HepG2 (cell line): ENCODE measurements around the gene TOPBP1. TPM values are rescaled to one million over a fixed set of nuclear protein-coding genes. Genes with fewer than 3 reads are reported as not detected.

Source experiments
- ARNTL ChIP-seq: sonication (generic); formaldehyde crosslinking; IDR thresholded peaks from 2 replicates; pipeline ENCODE4 v1.4.0; 2020; ENCODE audit warnings: mild to moderate bottlenecking, missing genetic modification reagents
- EEA1 ChIP-seq: sonication (generic); formaldehyde crosslinking; IDR thresholded peaks from 2 replicates; pipeline ENCODE4 v1.5.1; 2020; ENCODE audit warnings: mild to moderate bottlenecking, missing genetic modification reagents, borderline replicate concordance
- ERF ChIP-seq: IDR thresholded peaks from 2 replicates; pipeline ENCODE4 v1.6.1; 2018; ENCODE audit warnings: missing biosample characterization, missing genetic modification reagents
- FOXA3 ChIP-seq: IDR thresholded peaks from 2 replicates; pipeline ENCODE4 v1.6.1; 2016; ENCODE audit warnings: missing genetic modification reagents, missing compliant biosample characterization
- FOXO1 ChIP-seq: sonication (generic); formaldehyde crosslinking; IDR thresholded peaks from 2 replicates; pipeline ENCODE4 v1.4.0; 2020; ENCODE audit warnings: missing genetic modification reagents
- MBNL3 ChIP-seq: fragments of 250-450 bp; sonication (Bioruptor Pico); conservative IDR thresholded peaks from 2 replicates; pipeline ENCODE4 v1.8.0; 2022; ENCODE audit warnings: mild to moderate bottlenecking, inconsistent platforms
- NFYC ChIP-seq: IDR thresholded peaks from 2 replicates; pipeline ENCODE4 v1.6.1; 2016; ENCODE audit warnings: missing genetic modification reagents, missing compliant biosample characterization
- SATB2 ChIP-seq: sonication (generic); formaldehyde crosslinking; IDR thresholded peaks from 2 replicates; pipeline ENCODE4 v1.5.0; 2020; ENCODE audit warnings: missing genetic modification reagents
- ZBTB3 ChIP-seq: sonication (generic); formaldehyde crosslinking; IDR thresholded peaks from 2 replicates; pipeline ENCODE4 v1.4.0; 2020; ENCODE audit warnings: low read depth, mild to moderate bottlenecking, moderate library complexity, missing genetic modification reagents, borderline replicate concordance
- ZFP82 ChIP-seq: sonication (generic); formaldehyde crosslinking; IDR thresholded peaks from 2 replicates; pipeline ENCODE4 v1.5.1; 2020; ENCODE audit warnings: mild to moderate bottlenecking, missing genetic modification reagents, borderline replicate concordance
- ZNF160 ChIP-seq: sonication (generic); formaldehyde crosslinking; IDR thresholded peaks from 2 replicates; pipeline ENCODE4 v1.8.0; 2022; ENCODE audit warnings: mild to moderate bottlenecking, inconsistent platforms, missing genetic modification reagents
- ZNF589 ChIP-seq: sonication (generic); formaldehyde crosslinking; conservative IDR thresholded peaks from 2 replicates; pipeline ENCODE4 v1.8.0; 2022; ENCODE audit warnings: mild to moderate bottlenecking, moderate library complexity, missing genetic modification reagents
- ZNF672 ChIP-seq: sonication (generic); formaldehyde crosslinking; IDR thresholded peaks from 2 replicates; pipeline ENCODE4 v1.8.1; 2022; ENCODE audit warnings: missing genetic modification reagents
- ZNF713 ChIP-seq: sonication (generic); formaldehyde crosslinking; IDR thresholded peaks from 2 replicates; pipeline ENCODE4 v1.4.0; 2020; ENCODE audit warnings: mild to moderate bottlenecking, missing genetic modification reagents
- ZNF749 ChIP-seq: sonication (generic); formaldehyde crosslinking; IDR thresholded peaks from 2 replicates; pipeline ENCODE4 v1.8.0; 2022; ENCODE audit warnings: mild to moderate bottlenecking, missing genetic modification reagents, moderate library complexity, borderline replicate concordance
- polyA plus RNA-seq, 8 experiments: library from polyadenylated mRNA; depleted of rRNA in 3 of 8; stranded (reverse) in 7 of 8; unstranded in 1 of 8; fragments of >200 nt; fragmentation: Illumina TruSeq in 4 of 8; extraction: Trizol in 4 of 8; gene quantifications; 2 replicates each; pipeline versions ENCODE4 v1.2.1 to v1.2.3, GENCODE V29; 2011 to 2016; ENCODE audit warnings: low read depth in 4 of 8, missing spikeins in 1 of 8, mixed read lengths in 1 of 8; ENCODE audit not compliant: insufficient read depth in 1 of 8
- total RNA-seq, 5 experiments: library from RNA; depleted of rRNA; stranded (reverse); fragments of >200 nt; fragmentation: Illumina TruSeq; extraction: Trizol; gene quantifications; 2 replicates each; pipeline ENCODE4 v1.2.3, GENCODE V29; 2016; ENCODE audit warnings: low read depth in 1 of 5
- TF ChIP-seq, protein P1 (sequence below): sonication (generic); formaldehyde crosslinking; IDR thresholded peaks from 2 replicates; pipeline ENCODE4 v1.9.0; 2022; ENCODE audit warnings: low read depth, missing genetic modification reagents
- TF ChIP-seq, protein P2 (sequence below): sonication (generic); formaldehyde crosslinking; IDR thresholded peaks from 2 replicates; pipeline ENCODE4 v1.4.0; 2020; ENCODE audit warnings: missing genetic modification reagents, mild to moderate bottlenecking, borderline replicate concordance
- TF ChIP-seq, protein P3 (sequence below): IDR thresholded peaks from 2 replicates; pipeline ENCODE4 v1.6.1; 2016; ENCODE audit warnings: low read depth, missing genetic modification reagents, missing compliant biosample characterization
- TF ChIP-seq, protein P4 (sequence below): IDR thresholded peaks from 2 replicates; pipeline ENCODE4 v1.6.1; 2016; ENCODE audit warnings: low read depth, control low read depth

The TOPBP1 gene
- total and polyA plus RNA-seq, 2 of the 13 experiments (the other 11 are each of a cell fraction or from before 2014, with no cell fraction given), result 24.3 to 42.9 TPM

GRCh38 chr3:133703915-133704314, 42.2 kb upstream of the TOPBP1 start (continued):
- TF ChIP-seq FOXO1 (peak; percentile 90), NFYC (no peak), ZNF160 (CRISPR knock-in tag) (no peak), ARNTL (CRISPR knock-in tag) (peak; percentile 49; the same call in 1 of the 2 replicates), ZNF589 (CRISPR knock-in tag) (no peak), SATB2 (CRISPR knock-in tag) (no peak), ZNF749 (no peak), MBNL3 (CRISPR knock-in tag) (no peak), ZNF713 (CRISPR knock-in tag) (no peak; the same call in 1 of the 2 replicates), FOXA3 (CRISPR knock-in tag) (peak; percentile 97), ZFP82 (CRISPR knock-in tag) (no peak), ERF (CRISPR knock-in tag) (peak; percentile 47; the same call in 1 of the 2 replicates), ZBTB3 (no peak), ZNF672 (CRISPR knock-in tag) (no peak), EEA1 (CRISPR knock-in tag) (no peak)
- TF ChIP-seq, protein P1, sequence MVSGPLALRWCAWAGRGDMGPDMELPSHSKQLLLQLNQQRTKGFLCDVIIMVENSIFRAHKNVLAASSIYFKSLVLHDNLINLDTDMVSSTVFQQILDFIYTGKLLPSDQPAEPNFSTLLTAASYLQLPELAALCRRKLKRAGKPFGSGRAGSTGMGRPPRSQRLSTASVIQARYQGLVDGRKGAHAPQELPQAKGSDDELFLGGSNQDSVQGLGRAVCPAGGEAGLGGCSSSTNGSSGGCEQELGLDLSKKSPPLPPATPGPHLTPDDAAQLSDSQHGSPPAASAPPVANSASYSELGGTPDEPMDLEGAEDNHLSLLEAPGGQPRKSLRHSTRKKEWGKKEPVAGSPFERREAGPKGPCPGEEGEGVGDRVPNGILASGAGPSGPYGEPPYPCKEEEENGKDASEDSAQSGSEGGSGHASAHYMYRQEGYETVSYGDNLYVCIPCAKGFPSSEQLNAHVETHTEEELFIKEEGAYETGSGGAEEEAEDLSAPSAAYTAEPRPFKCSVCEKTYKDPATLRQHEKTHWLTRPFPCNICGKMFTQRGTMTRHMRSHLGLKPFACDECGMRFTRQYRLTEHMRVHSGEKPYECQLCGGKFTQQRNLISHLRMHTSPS (CRISPR knock-in tag), result peak; percentile 43; the same call in 1 of the 2 replicates
- TF ChIP-seq, protein P2, sequence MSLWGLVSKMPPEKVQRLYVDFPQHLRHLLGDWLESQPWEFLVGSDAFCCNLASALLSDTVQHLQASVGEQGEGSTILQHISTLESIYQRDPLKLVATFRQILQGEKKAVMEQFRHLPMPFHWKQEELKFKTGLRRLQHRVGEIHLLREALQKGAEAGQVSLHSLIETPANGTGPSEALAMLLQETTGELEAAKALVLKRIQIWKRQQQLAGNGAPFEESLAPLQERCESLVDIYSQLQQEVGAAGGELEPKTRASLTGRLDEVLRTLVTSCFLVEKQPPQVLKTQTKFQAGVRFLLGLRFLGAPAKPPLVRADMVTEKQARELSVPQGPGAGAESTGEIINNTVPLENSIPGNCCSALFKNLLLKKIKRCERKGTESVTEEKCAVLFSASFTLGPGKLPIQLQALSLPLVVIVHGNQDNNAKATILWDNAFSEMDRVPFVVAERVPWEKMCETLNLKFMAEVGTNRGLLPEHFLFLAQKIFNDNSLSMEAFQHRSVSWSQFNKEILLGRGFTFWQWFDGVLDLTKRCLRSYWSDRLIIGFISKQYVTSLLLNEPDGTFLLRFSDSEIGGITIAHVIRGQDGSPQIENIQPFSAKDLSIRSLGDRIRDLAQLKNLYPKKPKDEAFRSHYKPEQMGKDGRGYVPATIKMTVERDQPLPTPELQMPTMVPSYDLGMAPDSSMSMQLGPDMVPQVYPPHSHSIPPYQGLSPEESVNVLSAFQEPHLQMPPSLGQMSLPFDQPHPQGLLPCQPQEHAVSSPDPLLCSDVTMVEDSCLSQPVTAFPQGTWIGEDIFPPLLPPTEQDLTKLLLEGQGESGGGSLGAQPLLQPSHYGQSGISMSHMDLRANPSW (CRISPR knock-in tag), result no peak
- TF ChIP-seq, protein P3, sequence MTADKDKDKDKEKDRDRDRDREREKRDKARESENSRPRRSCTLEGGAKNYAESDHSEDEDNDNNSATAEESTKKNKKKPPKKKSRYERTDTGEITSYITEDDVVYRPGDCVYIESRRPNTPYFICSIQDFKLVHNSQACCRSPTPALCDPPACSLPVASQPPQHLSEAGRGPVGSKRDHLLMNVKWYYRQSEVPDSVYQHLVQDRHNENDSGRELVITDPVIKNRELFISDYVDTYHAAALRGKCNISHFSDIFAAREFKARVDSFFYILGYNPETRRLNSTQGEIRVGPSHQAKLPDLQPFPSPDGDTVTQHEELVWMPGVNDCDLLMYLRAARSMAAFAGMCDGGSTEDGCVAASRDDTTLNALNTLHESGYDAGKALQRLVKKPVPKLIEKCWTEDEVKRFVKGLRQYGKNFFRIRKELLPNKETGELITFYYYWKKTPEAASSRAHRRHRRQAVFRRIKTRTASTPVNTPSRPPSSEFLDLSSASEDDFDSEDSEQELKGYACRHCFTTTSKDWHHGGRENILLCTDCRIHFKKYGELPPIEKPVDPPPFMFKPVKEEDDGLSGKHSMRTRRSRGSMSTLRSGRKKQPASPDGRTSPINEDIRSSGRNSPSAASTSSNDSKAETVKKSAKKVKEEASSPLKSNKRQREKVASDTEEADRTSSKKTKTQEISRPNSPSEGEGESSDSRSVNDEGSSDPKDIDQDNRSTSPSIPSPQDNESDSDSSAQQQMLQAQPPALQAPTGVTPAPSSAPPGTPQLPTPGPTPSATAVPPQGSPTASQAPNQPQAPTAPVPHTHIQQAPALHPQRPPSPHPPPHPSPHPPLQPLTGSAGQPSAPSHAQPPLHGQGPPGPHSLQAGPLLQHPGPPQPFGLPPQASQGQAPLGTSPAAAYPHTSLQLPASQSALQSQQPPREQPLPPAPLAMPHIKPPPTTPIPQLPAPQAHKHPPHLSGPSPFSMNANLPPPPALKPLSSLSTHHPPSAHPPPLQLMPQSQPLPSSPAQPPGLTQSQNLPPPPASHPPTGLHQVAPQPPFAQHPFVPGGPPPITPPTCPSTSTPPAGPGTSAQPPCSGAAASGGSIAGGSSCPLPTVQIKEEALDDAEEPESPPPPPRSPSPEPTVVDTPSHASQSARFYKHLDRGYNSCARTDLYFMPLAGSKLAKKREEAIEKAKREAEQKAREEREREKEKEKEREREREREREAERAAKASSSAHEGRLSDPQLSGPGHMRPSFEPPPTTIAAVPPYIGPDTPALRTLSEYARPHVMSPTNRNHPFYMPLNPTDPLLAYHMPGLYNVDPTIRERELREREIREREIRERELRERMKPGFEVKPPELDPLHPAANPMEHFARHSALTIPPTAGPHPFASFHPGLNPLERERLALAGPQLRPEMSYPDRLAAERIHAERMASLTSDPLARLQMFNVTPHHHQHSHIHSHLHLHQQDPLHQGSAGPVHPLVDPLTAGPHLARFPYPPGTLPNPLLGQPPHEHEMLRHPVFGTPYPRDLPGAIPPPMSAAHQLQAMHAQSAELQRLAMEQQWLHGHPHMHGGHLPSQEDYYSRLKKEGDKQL (CRISPR knock-in tag), result peak; percentile 20; the same call in 1 of the 2 replicates
- TF ChIP-seq, protein P4, sequence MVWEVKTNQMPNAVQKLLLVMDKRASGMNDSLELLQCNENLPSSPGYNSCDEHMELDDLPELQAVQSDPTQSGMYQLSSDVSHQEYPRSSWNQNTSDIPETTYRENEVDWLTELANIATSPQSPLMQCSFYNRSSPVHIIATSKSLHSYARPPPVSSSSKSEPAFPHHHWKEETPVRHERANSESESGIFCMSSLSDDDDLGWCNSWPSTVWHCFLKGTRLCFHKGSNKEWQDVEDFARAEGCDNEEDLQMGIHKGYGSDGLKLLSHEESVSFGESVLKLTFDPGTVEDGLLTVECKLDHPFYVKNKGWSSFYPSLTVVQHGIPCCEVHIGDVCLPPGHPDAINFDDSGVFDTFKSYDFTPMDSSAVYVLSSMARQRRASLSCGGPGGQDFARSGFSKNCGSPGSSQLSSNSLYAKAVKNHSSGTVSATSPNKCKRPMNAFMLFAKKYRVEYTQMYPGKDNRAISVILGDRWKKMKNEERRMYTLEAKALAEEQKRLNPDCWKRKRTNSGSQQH (CRISPR knock-in tag), result peak; percentile 80
